Measurements from ENCODE around the gene HOXA6.

HOXA6 gene

DNA sequence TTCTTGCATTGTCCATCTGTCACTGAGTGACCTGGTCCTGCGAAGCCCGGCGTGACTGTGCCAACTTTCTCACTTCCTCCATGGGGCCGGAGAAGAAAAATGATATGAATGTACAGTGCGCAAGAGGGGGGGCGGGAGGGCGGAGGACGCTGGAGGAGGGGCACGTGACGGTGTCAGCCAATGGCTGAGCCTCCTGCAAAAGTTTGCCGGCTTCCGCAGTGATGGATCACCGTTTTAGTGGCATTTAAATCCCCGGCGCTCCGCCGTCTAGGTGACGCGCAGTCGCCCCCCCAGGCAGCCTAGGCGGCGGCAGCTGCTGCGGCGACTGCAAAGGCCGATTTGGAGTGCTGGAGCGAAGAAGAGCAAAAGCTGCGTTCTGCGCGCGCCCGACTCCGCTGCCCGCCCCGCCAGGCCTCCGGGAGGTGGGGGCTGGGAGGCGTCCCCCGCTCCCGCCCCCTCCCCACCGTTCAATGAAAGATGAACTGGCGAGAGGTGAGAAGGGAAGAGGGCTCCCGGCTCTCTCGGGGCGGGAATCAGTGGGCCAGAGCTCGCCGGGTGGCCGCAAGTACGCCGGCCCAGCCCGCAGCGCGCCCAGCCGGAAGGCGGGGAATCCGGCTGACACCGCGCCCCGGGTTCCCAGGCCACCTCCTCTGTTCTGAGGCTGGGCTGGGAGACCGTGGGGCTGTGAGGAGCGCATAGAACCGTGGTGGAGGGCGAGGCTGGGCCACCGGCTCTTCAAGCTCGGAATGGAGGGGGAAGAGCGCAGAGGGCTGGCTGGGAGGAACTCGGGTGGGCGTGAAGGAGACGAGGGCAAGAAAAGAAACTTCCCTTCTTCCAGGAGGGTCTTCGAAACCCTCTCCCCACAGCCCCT lies 51.4 kb downstream of the HOXA6 start, which contains the start of gene HOXA1:
HOXA1 (minus strand) TSS at position 104 of the 871 bp plus-strand sequence; CDS start at position 16, 88 bp downstream.
- peak; percentile 64 to 74 for DNase-seq

Measured in activated CD4-positive, alpha-beta T cell treated with anti-CD3 and anti-CD28 coated beads, Interleukin-2, amount 50 U/mL, for 48 hours (primary cell).